HepG2 (cell line): Measurements from ENCODE around the gene RMDN2. TPM values are rescaled to one million over a fixed set of nuclear protein-coding genes. Genes with fewer than 3 reads are reported as not detected.
A peak's percentile ranks its signal among the peaks of the same experiment; 100 is the strongest.

Source experiments
- GFI1 ChIP-seq: sonication (generic); formaldehyde crosslinking; IDR thresholded peaks from 2 replicates; pipeline ENCODE4 v1.5.0; 2020; ENCODE audit warnings: missing genetic modification reagents, mild to moderate bottlenecking, borderline replicate concordance
- GTF2F1 ChIP-seq: fragments of 150-350 bp; IDR thresholded peaks from 2 replicates; pipeline ENCODE4 v1.6.1; 2014; ENCODE audit warnings: low read length
- KDM4B ChIP-seq: sonication (generic); formaldehyde crosslinking; IDR thresholded peaks from 2 replicates; pipeline ENCODE4 v1.4.0; 2020; ENCODE audit warnings: missing genetic modification reagents
- MEIS1 ChIP-seq: sonication (generic); formaldehyde crosslinking; IDR thresholded peaks from 2 replicates; pipeline ENCODE4 v1.9.0; 2021; ENCODE audit warnings: mild to moderate bottlenecking, missing genetic modification reagents, moderate library complexity, borderline replicate concordance
- PHF21A ChIP-seq: sonication (generic); formaldehyde crosslinking; IDR thresholded peaks from 2 replicates; pipeline ENCODE4 v1.5.0; 2020; ENCODE audit warnings: mild to moderate bottlenecking, missing genetic modification reagents
- RFX3 ChIP-seq: IDR thresholded peaks from 2 replicates; pipeline ENCODE4 v1.6.1; 2016; ENCODE audit warnings: missing biosample characterization, missing genetic modification reagents
- SNAI1 ChIP-seq: sonication (generic); formaldehyde crosslinking; IDR thresholded peaks from 2 replicates; pipeline ENCODE4 v1.5.0; 2020; ENCODE audit warnings: mild to moderate bottlenecking, missing genetic modification reagents, borderline replicate concordance
- SRSF1 ChIP-seq: fragments of 200-400 bp; formaldehyde crosslinking; optimal IDR thresholded peaks from 2 replicates; pipeline ENCODE3; 2017; ENCODE audit warnings: mild to moderate bottlenecking, low read depth, low read length, moderate library complexity
- ZBTB21 ChIP-seq: sonication (generic); formaldehyde crosslinking; IDR thresholded peaks from 2 replicates; pipeline ENCODE4 v1.4.0; 2020; ENCODE audit warnings: missing genetic modification reagents
- polyA plus RNA-seq, 8 experiments: library from polyadenylated mRNA; depleted of rRNA in 3 of 8; stranded (reverse) in 7 of 8; unstranded in 1 of 8; fragments of >200 nt; fragmentation: Illumina TruSeq in 4 of 8; extraction: Trizol in 4 of 8; gene quantifications; 2 replicates each; pipeline versions ENCODE4 v1.2.1 to v1.2.3, GENCODE V29; 2011 to 2016; ENCODE audit warnings: low read depth in 4 of 8, missing spikeins in 1 of 8, mixed read lengths in 1 of 8; ENCODE audit not compliant: insufficient read depth in 1 of 8
- total RNA-seq, 5 experiments: library from RNA; depleted of rRNA; stranded (reverse); fragments of >200 nt; fragmentation: Illumina TruSeq; extraction: Trizol; gene quantifications; 2 replicates each; pipeline ENCODE4 v1.2.3, GENCODE V29; 2016; ENCODE audit warnings: low read depth in 1 of 5
- TF ChIP-seq, protein P1 (sequence below): sonication (generic); formaldehyde crosslinking; IDR thresholded peaks from 2 replicates; pipeline ENCODE4 v1.4.0; 2020; ENCODE audit warnings: missing genetic modification reagents, mild to moderate bottlenecking, borderline replicate concordance
- TF ChIP-seq, protein P2 (sequence below): sonication (generic); formaldehyde crosslinking; IDR thresholded peaks from 2 replicates; pipeline ENCODE4 v1.4.0; 2020; ENCODE audit warnings: missing genetic modification reagents
- TF ChIP-seq, protein P3 (sequence below): sonication (generic); formaldehyde crosslinking; IDR thresholded peaks from 2 replicates; pipeline ENCODE4 v1.8.0; 2022; ENCODE audit warnings: mild to moderate bottlenecking, missing genetic modification reagents
- TF ChIP-seq, protein P4 (sequence below): sonication (generic); formaldehyde crosslinking; IDR thresholded peaks from 2 replicates; pipeline ENCODE4 v1.8.0; 2022; ENCODE audit warnings: mild to moderate bottlenecking, missing genetic modification reagents, borderline replicate concordance
- TF ChIP-seq, protein P5 (sequence below): sonication (generic); formaldehyde crosslinking; IDR thresholded peaks from 2 replicates; pipeline ENCODE4 v1.8.1; 2023; ENCODE audit warnings: missing genetic modification reagents, inconsistent platforms, borderline replicate concordance
- TF ChIP-seq, protein P6 (sequence below): sonication (generic); formaldehyde crosslinking; IDR thresholded peaks from 2 replicates; pipeline ENCODE4 v1.8.0; 2022; ENCODE audit warnings: missing genetic modification reagents, mild to moderate bottlenecking, moderate library complexity, borderline replicate concordance
- TF ChIP-seq, protein P7 (sequence below), 2 experiments: sonication (generic) in 1 of 2; formaldehyde crosslinking in 1 of 2; IDR thresholded peaks; 2 replicates each; pipeline versions ENCODE4 v1.5.1 to v1.6.1; 2011 to 2020; ENCODE audit warnings: borderline replicate concordance in 1 of 2, low read depth in 1 of 2, low read length in 1 of 2, mild to moderate bottlenecking in 1 of 2, missing genetic modification reagents in 1 of 2, moderate library complexity in 1 of 2

Gene RMDN2
- total and polyA plus RNA-seq, 2 of the 13 experiments (the other 11 are each of a cell fraction or from before 2014, with no cell fraction given): 2.3 to 8.9 TPM

DNA sequence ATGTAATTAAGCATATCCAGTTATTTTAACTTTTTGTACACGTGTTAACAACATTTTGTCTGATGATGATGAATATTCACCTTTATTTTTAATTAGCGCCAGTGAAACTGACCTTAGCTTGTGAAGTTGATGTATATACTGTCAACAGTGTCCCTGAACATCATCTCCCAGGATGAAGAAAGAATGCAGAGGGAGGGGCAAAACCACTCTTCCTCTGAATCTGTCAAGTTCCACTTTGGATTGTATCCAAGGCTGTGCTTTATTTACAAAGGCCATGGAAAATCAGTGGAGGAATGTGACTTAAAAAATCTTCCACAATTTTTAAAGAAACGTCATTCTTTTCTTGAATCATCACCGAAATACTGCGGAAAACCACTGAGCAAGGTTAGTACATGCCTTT, 4.5 kb upstream of the RMDN2 start (continued):
- TF ChIP-seq, protein P1, sequence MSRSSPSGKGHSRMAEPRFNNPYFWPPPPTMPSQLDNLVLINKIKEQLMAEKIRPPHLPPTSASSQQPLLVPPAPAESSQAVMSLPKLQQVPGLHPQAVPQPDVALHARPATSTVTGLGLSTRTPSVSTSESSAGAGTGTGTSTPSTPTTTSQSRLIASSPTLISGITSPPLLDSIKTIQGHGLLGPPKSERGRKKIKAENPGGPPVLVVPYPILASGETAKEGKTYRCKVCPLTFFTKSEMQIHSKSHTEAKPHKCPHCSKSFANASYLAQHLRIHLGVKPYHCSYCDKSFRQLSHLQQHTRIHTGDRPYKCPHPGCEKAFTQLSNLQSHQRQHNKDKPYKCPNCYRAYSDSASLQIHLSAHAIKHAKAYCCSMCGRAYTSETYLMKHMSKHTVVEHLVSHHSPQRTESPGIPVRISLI: no peak
- TF ChIP-seq PHF21A (peak; percentile 51; the same call in 1 of the 2 replicates), RFX3 (CRISPR knock-in tag) (no peak), SRSF1 (no peak), SNAI1 (CRISPR knock-in tag) (no peak), GFI1 (CRISPR knock-in tag) (peak; percentile 71), MEIS1 (CRISPR knock-in tag) (peak; percentile 55; the same call in 1 of the 2 replicates), ZBTB21 (peak; percentile 64), KDM4B (CRISPR knock-in tag) (no peak), GTF2F1 (no peak)
- TF ChIP-seq, protein P2, sequence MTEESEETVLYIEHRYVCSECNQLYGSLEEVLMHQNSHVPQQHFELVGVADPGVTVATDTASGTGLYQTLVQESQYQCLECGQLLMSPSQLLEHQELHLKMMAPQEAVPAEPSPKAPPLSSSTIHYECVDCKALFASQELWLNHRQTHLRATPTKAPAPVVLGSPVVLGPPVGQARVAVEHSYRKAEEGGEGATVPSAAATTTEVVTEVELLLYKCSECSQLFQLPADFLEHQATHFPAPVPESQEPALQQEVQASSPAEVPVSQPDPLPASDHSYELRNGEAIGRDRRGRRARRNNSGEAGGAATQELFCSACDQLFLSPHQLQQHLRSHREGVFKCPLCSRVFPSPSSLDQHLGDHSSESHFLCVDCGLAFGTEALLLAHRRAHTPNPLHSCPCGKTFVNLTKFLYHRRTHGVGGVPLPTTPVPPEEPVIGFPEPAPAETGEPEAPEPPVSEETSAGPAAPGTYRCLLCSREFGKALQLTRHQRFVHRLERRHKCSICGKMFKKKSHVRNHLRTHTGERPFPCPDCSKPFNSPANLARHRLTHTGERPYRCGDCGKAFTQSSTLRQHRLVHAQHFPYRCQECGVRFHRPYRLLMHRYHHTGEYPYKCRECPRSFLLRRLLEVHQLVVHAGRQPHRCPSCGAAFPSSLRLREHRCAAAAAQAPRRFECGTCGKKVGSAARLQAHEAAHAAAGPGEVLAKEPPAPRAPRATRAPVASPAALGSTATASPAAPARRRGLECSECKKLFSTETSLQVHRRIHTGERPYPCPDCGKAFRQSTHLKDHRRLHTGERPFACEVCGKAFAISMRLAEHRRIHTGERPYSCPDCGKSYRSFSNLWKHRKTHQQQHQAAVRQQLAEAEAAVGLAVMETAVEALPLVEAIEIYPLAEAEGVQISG (CRISPR knock-in tag): no peak
- TF ChIP-seq, protein P3, sequence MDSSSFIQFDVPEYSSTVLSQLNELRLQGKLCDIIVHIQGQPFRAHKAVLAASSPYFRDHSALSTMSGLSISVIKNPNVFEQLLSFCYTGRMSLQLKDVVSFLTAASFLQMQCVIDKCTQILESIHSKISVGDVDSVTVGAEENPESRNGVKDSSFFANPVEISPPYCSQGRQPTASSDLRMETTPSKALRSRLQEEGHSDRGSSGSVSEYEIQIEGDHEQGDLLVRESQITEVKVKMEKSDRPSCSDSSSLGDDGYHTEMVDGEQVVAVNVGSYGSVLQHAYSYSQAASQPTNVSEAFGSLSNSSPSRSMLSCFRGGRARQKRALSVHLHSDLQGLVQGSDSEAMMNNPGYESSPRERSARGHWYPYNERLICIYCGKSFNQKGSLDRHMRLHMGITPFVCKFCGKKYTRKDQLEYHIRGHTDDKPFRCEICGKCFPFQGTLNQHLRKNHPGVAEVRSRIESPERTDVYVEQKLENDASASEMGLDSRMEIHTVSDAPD: no peak
- TF ChIP-seq, protein P4, sequence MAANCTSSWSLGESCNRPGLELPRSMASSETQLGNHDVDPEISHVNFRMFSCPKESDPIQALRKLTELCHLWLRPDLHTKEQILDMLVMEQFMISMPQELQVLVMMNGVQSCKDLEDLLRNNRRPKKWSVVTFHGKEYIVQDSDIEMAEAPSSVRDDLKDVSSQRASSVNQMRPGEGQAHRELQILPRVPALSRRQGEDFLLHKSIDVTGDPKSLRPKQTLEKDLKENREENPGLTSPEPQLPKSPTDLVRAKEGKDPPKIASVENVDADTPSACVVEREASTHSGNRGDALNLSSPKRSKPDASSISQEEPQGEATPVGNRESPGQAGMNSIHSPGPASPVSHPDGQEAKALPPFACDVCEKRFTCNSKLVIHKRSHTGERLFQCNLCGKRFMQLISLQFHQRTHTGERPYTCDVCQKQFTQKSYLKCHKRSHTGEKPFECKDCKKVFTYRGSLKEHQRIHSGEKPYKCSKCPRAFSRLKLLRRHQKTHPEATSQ (CRISPR knock-in tag): no peak
- TF ChIP-seq, protein P5, sequence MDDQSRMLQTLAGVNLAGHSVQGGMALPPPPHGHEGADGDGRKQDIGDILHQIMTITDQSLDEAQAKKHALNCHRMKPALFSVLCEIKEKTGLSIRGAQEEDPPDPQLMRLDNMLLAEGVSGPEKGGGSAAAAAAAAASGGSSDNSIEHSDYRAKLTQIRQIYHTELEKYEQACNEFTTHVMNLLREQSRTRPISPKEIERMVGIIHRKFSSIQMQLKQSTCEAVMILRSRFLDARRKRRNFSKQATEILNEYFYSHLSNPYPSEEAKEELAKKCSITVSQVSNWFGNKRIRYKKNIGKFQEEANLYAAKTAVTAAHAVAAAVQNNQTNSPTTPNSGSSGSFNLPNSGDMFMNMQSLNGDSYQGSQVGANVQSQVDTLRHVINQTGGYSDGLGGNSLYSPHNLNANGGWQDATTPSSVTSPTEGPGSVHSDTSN: 0 out of 2 replicates have a peak, but pooled peaks have one; percentile 51
- TF ChIP-seq, protein P6, sequence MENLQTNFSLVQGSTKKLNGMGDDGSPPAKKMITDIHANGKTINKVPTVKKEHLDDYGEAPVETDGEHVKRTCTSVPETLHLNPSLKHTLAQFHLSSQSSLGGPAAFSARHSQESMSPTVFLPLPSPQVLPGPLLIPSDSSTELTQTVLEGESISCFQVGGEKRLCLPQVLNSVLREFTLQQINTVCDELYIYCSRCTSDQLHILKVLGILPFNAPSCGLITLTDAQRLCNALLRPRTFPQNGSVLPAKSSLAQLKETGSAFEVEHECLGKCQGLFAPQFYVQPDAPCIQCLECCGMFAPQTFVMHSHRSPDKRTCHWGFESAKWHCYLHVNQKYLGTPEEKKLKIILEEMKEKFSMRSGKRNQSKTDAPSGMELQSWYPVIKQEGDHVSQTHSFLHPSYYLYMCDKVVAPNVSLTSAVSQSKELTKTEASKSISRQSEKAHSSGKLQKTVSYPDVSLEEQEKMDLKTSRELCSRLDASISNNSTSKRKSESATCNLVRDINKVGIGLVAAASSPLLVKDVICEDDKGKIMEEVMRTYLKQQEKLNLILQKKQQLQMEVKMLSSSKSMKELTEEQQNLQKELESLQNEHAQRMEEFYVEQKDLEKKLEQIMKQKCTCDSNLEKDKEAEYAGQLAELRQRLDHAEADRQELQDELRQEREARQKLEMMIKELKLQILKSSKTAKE: no peak
- TF ChIP-seq, protein P7, sequence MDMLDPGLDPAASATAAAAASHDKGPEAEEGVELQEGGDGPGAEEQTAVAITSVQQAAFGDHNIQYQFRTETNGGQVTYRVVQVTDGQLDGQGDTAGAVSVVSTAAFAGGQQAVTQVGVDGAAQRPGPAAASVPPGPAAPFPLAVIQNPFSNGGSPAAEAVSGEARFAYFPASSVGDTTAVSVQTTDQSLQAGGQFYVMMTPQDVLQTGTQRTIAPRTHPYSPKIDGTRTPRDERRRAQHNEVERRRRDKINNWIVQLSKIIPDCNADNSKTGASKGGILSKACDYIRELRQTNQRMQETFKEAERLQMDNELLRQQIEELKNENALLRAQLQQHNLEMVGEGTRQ (IDR thresholded peaks at IDR 0.05; ENCODE audit: low read depth, low read length): no peak
- TF ChIP-seq, protein P7 (CRISPR knock-in tag; IDR thresholded peaks at IDR 0.05; ENCODE audit: borderline replicate concordance): no peak
